Endothelial cell of coronary artery (primary cell): ENCODE measurements around the gene CLEC11A. TPM values are rescaled to one million over a fixed set of nuclear protein-coding genes. Genes with fewer than 3 reads are reported as not detected.

Experiments used
- total RNA-seq: library from RNA; depleted of rRNA; stranded (reverse); fragments of >200 nt; gene quantifications from 2 replicates; pipeline ENCODE4 v1.2.3, GENCODE V29; 2014

CLEC11A gene, protein sequence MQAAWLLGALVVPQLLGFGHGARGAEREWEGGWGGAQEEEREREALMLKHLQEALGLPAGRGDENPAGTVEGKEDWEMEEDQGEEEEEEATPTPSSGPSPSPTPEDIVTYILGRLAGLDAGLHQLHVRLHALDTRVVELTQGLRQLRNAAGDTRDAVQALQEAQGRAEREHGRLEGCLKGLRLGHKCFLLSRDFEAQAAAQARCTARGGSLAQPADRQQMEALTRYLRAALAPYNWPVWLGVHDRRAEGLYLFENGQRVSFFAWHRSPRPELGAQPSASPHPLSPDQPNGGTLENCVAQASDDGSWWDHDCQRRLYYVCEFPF
- total RNA-seq = 17.5 and 22.1 TPM in 2 replicates

DNA sequence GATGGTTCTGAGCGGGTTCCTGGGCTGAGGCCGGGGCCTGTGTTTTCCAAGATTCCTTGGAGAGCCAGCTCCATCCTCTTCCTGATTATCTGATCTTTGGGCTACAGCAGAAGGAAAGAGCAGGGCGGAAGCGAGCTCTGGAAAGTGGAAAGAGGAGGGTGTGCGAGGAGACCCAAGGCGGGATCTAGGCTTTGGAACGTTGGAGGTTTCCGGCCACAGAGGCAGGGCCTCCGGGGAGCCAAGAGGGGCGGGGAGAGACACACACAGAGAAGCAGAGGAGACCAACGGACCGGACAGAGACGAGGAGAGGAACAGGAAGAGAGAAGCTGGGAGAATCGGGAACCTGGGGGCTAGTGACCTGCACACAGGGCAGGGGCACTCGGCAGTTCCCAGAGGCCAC is at the start of gene CLEC11A:
CLEC11A (plus strand) TSS at position 296 of the 400 bp plus-strand sequence. CDS start 162 bp downstream, outside the sequence.

DNA sequence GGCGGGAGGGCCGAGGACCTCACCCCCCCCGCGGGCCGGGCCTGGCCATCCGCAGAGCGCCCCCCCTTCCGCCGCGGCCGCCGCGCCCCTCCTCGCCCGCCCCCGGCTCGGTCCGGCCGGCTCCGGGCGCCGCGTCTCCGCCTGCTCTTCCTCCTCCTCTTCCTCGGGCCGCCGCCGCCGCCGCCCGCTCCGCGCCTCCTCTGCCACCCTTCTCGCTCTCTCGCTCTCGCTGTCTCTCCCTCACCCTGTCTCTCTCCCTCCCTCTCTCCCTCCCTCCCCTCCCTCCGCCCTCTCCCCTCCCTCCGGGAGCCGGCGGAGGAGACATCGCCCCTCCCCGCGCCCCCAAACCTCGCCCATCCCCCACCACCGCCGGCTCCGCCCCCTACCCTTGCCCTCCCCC is 3.6 kb upstream of the CLEC11A start, which contains the start of gene SHANK1:
SHANK1 (minus strand) TSS at position 237 of the 400 bp plus-strand sequence. CDS start 2,883 bp downstream, outside the sequence.

DNA sequence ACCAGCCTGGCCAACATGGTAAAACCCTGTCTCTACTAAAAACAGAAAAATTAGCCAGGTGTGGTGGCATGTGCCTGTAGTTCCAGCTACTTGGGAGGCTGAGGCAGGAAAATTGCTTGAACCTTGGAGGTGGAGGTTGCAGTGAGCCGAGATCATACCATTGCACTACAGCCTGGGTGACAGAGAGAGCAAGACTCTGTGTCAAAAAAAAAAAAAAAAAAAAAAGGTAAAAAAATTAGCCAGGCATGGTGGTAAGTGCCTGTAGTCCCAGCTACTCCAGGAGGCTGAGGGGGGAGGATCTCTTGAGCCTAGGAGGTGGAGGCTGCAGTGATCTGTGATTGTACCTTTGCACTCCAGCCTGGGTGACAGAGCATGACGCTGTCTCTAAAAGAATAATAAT is 47.0 kb downstream of the CLEC11A start, which contains the start of gene GPR32:
GPR32 (plus strand) TSS at position 301 of the 400 bp plus-strand sequence. CDS start 137 bp downstream, outside the sequence.

Other genes with a start within 250 kb of the CLEC11A start
- gene EMC10, start 246.9 kb upstream of the CLEC11A start, total RNA-seq = 51.4 and 53.8 TPM in 2 replicates
- gene GARIN5A, start 246.5 kb upstream of the CLEC11A start, total RNA-seq = 0.19 TPM in 1 of 2 replicates, not detected in the other
- 28.2 and 30.9 TPM in 2 replicates for gene JOSD2, start 212.2 kb upstream of the CLEC11A start, total RNA-seq
- not detected in 2 replicates for gene ASPDH, start 209.5 kb upstream of the CLEC11A start, total RNA-seq
- 0.09 and 0.63 TPM in 2 replicates for gene LRRC4B, start 154.9 kb upstream of the CLEC11A start, total RNA-seq
- 0.18 and 0.38 TPM in 2 replicates for gene SYT3, start 83.5 kb upstream of the CLEC11A start, total RNA-seq
- gene C19orf81, start 73.9 kb upstream of the CLEC11A start, total RNA-seq = 0.56 and 1.2 TPM in 2 replicates
- 1.0 and 1.9 TPM in 2 replicates for gene SHANK1, start 3.6 kb upstream of the CLEC11A start, total RNA-seq
- gene GPR32, start 47.1 kb downstream of the CLEC11A start, total RNA-seq = not detected in 2 replicates
- gene ACP4, start 67.1 kb downstream of the CLEC11A start, total RNA-seq = not detected in 2 replicates
- not detected in 2 replicates for gene KLK1, start 100.4 kb downstream of the CLEC11A start, total RNA-seq
- 0.09 TPM in 1 of 2 replicates, not detected in the other for gene KLK15, start 110.2 kb downstream of the CLEC11A start, total RNA-seq
- gene KLK3, start 131.6 kb downstream of the CLEC11A start, total RNA-seq = not detected in 2 replicates
- gene KLK2, start 150.1 kb downstream of the CLEC11A start, total RNA-seq = not detected in 2 replicates
- gene KLK4, start 188.0 kb downstream of the CLEC11A start, total RNA-seq = not detected in 2 replicates
- not detected in 2 replicates for gene KLK5, start 229.7 kb downstream of the CLEC11A start, total RNA-seq
- gene KLK6, start 246.2 kb downstream of the CLEC11A start, total RNA-seq = 0.09 TPM in 1 of 2 replicates, not detected in the other